Activated CD4-positive, alpha-beta T cell treated with anti-CD3 and anti-CD28 coated beads, Interleukin-2, amount 50 U/mL, for 16 hours (primary cell): ENCODE measurements around the gene SCYL1.

Experiments
- DNase-seq: peaks from one replicate; pipeline ENCODE4 v3.0.0-alpha.2; 2020

The SCYL1 gene

DNA sequence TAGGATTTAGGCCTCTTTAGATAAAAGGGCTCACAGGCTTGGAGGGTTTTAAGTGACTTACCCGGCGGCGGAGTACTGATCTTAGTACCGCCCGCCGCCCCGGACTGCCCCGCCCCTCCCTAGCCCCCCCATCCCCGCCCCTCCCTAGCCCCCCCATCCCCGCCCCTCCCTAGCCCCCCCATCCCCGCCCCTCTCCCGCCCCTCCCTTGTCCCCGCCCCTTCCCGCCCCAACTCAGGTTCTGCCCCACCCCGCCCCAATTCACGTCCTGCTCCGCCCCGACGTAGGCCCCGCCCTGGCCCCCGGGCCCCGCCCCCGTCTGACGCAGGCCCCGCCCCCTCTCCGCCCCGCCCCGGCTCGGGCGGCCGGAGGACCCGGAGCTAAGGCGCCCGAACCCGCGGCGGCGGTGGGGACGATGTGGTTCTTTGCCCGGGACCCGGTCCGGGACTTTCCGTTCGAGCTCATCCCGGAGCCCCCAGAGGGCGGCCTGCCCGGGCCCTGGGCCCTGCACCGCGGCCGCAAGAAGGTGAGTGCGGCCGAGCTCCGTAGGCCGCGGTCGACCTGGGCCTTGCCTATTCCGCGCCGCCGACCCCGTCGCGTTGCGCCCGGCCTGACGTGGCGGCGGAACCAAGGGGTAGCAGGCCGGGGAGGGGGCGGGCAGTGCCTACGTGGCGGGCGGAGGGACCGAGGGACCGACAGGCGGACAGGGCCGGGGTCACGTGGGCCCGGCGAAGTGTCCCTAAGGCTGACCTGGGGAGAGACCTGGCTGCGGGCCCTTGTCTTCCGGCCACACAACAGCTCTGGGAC, at the start of gene SCYL1:
Gene SCYL1, plus strand, starts transcription at position 343 of the 805 bp plus-strand sequence. Its CDS starts 71 bp downstream, at position 414.
- DNase-seq: peak; percentile 81

DNA sequence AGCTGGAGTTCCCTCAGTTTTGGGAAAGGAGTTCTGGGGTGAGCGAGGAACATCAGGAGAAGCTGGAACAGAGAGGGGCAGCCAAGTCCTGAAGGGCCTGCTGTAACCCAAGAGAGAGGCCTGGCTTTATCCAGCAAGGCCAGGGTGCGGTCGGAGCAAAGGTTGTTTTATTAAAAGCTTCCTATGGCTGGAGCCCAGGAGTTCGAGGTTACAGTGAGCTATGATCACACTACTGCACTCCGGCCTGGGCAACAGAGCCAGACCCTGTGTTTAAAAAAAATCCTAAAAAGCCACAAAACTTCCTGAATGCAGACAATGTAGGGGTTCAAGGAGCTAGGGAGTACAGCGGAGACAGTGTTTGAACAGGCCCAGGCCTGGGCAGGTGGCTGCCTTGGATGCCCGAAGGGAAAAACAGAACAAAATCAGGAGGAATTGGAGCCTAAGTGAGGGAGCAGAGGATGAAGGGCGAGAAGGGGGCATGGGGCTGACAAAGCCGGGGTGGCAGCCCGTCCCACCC, 48.2 kb upstream of the SCYL1 start:
- DNase-seq: no peak

DNA sequence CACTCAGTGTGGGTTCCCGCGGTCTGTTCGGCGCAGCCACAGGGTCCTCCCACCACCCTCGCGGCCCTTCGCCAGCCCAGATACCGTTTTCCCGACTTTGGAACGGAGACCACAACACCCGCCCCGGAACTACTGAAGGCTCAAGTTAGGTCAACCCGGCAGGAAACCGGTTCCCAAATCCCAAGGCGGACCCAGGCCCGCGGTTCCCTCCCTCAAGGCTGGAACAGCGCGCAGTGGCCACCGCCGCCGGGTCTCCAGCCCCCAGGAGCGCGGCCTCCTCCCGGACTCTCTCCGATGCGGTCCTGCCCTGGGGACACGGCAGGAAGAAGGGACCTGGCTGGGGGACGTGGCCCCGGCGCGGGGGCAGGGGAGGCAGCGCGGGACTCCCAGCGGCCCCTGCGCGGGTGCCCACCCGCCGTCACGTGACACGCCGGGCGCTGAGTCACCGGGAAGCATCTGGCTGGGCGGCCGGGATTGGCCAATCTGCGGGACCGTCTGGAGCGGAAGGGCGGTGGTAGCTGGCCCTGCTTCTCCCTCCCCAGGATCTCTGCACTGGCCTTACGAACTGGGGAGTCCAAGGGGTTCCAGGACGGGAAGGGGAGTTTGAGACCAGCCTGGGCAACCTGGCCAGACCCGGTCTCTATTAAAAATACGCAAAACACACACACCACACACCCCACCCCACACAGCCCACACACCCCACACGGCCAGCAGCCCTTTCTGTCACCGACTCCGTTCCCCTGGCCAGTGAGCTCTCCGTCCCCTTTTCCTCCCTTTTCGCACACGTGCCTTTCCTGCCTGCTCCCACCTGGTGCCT, 47.5 kb upstream of the SCYL1 start:
- DNase-seq: peak; percentile 95

DNA sequence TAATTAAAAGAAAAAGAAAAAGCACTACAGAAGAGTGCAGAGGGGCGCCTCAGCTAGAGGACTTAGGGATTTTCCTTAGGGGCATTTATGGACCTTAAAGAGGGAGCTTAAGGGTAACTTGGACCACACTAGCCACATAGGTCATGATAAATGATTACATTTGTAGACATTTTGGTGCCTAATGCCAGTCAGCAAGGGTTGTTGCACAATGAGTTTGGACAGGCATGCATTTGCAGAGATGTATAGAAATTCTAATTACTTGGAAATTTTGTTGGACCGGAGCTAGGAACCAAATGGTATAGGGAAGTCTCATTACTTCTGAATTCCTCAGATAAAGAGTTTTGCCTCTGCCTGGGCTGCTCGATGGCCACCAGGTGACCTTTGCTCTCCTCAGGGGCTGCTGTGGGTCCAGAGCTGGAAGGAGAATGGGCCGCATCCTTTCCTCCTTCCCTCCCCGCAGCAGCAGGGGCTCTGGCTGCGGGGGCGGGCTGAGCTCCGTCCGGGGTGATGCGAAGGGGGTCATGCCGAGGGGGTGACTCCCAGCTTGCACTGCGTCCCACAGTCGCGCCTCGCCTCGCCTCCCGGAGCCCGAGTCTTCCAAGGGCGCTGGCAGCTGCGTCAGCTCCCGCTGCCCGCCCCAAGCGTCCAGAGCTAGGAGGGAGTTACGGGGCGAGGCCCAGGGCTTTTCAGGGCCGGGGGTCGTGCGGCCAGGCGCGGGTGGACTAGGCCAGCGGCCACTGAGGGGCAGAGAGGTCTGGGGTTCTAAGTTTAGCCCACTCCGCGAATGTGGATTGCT, 46.3 kb upstream of the SCYL1 start:
- no peak for DNase-seq

DNA sequence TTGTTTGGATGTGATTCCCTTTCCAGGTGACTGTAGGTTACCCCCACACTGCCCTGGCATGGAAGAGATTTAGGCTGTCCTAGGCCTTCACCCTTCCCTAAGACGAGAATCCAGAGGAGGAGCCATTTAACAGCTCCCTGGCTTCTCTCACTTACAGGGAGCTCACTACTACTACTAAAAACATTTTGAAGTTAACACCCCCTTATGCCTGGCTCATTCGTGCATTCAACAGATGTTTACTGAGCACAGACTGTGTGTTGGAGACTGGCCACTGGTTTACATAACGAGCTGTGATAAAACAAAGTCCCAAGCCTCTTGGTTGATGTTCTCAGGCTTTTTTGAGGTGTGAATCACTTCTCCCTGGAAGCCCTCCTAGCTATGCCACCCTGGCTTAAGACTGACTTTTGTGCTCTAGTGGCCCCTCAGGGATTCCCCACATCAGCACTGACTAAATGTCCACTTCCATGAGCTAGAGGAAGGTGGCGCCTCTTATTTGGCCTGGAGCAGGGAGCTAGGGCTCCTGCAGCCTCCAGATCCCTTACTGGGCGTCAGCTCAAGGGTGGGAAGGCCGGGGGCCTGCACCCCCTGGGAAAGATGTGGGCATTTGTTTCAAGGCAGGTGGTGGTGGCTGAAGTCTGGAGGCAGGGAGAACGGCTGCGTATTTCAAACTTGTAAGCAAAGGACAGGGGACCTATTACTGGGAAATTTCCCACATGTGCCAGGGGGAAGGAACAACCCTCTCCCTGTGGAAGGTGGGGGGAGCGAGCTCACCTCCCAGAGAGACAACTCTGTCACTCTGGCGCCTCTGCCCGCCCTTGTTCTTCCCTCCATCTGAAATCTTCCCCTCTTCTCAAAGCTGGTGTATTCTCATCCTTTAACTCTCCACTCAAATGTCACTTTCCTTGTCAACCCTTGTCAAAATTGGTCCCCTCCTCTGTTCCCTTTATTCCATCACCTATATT, 45.4 kb upstream of the SCYL1 start:
- no peak for DNase-seq

DNA sequence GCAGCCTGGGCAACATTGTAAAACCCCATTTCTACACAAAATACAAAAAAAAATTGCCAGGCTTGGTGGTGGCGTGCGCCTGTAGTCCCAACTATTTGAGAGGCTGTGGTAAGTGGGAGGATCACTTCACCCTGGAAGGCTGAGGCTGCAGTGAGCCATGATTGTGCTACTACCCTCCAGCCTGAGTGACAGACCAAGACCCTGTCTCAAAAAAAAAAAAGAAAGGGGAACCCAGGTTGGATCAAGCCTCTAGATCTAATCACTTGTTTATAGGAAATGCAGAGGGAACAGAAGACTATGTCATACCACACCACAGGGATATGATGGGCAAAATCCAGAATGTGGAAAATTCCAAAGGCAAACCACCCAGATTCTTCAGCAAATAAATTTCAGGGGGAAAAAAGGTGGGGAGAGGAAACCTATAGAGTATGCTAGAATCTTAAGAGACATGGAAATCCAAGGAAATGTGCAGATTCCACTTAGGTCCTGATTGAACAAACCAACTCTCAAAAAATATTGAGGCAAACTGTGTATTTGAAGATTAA, 42.5 kb upstream of the SCYL1 start:
- no peak for DNase-seq

DNA sequence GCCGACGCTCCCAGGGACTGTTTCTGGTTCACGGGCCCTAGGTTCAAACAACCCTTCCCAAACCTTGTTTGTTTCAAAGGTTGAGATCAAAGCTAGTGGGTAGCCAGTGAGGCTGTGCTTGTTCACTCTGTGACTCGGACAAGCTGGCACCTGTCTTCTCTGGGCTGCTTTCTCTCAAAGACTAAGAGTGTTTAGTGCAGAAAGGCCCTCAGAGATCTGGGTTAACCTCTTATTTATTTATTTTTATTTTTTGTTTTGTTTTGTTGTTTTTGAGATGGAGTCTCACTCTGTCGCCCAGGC, 39.0 kb upstream of the SCYL1 start:
- DNase-seq: no peak

DNA sequence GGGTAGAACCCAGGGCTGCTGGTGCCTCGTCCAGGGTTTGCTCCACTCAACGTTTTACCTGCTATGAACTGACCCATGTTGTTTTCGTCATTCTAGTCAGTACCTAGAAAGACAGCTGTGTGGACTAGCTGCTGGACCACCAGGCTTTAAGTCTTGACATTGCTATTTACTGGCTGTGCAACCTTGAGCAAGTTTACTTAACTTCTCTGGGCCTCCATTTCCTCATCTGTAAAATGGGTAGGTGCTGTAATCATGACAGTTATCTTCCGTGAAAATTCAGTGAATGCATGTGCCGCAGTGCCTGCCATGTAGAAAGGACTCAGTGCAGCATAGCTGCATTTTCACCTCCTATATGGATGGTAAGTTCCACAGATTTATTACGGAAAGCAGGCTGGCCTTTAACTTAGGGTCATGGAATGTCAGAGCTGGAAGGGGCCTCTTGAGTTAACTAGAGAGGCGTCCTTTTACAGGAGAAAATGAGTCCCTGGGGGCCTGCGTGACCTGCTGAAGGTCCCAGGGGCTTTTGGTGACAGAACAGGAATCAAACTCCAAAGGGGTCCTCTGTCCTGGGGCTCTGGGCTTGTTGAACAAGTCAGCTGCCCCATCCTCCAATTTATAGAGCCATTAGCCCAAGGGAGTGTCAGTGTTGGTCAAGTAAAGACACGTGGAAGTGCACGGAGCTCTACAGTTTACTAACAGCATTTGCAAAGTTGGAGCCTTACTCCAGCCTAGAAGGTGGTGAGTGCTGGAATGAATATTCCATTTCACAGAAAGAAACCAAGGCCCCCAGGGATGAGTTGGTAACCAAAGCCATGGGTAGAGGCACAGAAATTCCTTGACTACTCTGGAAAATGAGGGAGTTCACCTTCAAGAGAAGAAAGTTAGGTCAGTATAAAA, 38.1 kb upstream of the SCYL1 start:
- DNase-seq: no peak

DNA sequence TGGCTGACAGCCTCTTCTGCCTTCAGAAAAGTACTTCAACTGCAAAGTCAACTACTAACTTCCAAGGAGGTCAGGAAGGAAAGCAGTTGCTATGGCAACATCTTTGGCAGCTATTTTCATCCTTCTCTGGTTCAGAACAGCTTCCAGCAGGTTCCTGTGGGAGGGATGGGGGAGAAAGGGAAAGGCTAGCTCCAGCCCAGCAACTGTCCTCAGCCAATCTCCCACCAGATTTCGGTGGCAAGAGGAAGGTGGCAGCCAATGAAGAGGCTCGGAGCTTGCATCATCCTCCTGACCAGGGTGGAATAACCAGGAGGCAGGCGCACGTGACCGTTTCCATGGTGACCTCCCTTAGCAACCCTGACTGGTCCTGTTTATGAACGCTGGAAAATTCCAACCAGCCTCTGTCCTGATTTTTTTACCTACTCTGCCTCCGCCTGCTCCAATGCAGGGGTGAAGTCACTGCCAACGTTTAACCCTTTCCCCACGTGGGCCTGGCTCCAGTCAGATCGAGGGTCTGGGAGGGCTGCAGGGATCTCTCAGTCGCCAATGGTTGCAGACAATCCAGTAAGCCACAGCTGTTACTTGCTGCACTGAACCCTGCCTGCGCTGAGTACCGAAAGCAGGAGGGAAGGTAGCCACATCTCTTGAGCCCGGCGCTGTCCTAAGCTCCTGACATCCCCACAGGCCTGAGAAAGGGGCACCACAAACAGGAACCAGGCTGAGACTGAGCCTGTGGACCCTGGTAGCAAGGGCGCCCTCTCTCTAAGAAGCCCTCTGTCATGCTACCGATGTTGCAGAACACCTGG, 37.2 kb upstream of the SCYL1 start:
- peak; percentile 57 for DNase-seq

DNA sequence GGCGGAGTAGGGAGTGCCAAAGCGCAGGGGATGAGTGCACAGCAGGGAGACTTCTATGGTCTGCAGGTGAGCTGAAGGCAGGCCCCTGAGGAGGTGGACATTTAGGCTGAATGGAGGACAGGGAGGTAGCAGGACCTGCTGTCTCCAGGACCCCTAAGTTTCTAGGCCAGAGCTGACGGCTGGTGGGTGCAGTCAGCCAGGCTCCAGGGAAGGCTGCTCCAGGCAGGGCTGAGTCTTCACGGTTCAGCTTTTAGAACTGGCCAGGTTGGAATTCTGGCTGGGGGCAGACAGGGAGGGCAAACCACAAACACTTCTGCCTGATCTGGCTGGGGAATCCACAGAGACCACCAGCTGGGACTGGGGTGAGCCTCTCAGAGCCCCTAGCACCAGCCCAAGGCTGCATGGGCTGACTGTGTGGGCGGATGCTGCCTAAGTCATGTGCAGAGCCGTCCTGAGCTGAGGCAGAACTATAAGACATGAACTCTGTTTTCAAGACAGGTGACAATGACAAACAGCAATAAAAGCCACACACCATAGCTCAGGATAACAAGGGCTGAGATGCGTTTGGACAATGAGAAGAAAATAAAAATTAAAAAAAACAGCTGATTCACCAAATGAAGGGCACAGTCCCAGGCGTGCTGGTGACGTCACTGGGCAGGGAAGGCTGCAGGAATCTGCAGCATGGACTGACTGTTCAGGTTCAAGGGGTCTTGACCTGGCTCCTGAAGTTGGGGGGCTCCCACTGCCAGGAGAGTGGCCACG, 36.4 kb upstream of the SCYL1 start:
- no peak for DNase-seq

DNA sequence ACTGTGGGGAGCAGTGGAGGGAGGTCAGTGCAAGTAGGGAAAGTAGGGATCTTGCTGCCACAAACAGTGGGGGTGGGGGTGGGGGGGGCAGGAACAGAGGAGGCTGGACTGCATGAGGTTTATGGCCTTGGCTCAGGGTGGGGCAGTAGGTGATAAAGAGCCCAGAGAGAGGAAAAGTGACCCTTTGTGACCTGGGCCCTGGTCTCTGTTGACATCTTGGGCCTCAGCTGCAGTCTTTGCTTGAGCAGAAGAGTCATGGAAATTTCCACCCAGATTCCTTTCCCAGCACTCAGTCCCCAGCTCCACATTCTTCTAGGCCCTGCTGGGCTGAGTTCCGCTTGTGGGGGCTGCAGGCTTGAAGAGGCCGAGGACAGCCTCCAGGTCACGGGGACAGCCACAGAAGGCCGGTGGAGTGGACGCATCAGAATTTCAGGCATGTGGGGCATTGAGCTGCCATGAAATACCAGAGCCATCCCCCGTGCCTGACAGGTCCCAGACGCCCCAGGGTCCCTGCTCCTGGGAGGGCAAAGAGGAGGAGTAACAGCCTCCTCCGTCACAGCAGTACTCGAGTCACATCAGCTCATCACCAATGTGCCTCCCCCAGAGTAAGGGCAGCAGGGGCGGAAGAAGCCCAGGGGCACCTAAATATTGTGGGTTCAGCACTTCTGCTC, 35.7 kb upstream of the SCYL1 start:
- DNase-seq: no peak

DNA sequence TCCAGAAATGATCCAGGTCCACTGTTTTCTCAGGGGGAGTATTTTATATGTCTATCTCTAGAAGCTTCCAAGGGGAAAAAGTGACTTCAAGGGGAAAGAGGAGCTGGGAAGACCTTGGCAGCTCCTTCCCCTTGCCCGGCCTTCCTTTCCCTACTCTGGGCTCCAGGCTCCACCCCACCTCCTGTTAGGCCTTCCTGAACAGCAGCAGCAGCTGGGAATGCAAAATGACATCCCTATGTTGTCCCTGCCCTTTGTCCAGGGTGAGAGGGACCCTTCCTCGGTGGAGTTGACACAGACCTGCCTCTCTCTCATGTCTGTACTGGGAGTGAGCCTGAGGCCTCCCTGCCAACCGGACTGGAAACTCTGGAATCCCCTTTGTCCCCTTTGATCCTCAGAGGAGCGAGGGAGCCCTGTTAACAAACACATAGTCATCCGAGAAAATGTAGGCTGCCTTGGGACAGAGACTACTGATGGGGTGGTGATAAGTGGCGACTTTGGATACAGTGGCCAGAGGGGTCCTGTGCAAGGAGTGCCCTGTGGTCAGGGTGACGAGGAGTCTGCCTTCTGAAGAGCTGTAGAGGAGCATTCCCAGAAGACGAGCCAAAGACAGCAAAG, 35.1 kb upstream of the SCYL1 start:
- no peak for DNase-seq

DNA sequence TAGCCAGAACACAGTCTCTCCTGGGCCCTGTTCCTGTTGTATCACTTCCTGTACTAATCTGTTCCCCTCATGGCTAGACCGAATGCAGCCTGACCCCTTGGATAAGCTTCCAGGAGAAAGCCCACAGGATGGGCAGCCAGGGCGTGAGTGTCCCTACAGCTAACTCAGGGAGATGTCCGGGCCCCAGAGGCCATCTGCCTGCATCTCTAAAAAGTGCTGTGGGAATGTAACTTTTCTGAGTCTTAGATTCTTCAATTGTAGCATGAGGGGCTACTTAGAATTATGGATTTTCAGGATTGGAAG, 33.8 kb upstream of the SCYL1 start:
- no peak for DNase-seq

DNA sequence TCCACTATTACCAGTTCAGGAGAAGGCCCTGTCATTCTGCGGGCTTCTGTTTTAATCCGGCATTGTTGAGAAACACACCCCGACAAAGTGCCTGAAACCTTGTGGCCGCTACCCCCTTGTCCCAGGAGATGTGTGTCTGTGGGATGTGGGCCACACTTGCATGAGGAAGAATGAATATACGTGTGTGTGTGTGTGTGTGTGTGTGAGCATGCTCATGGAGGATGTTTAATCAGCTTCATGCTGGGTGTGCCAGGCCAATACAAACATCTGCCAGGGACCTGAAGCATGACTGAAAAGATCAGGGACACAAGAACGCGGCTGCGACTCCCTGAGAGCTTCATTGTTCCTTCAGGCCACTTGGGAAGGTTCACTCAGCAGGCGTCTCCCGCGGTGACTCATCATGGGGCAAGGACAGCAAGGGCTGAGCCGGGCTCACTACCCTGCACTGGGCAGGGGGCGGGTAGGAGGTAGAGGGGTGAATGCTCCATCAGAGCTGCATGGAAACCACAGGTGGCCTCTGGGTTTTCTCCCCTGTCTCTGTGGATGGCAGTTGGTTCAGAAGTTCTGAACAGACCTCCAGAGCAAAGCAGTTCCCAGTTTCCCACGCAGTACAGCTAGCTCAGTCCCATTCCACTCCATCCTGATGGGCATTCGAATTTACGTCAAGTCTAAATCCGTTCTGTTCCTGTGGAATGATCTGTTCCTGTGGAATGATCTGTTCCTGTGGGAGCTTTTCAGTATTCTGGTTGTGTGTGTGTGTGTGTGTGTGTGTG, 33.1 kb upstream of the SCYL1 start:
- no peak for DNase-seq

DNA sequence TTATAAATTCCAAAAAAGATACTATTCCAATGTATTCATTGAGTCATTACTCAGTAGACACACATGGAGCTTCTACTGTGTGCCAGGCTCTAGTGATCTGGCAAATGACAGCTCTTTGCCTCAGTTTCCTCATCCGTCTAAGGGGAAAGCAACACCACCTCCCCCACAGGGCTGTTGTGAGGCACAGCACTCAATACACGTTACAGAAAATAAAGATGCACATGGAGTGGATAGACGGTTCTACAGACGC, 32.6 kb upstream of the SCYL1 start:
- no peak for DNase-seq

DNA sequence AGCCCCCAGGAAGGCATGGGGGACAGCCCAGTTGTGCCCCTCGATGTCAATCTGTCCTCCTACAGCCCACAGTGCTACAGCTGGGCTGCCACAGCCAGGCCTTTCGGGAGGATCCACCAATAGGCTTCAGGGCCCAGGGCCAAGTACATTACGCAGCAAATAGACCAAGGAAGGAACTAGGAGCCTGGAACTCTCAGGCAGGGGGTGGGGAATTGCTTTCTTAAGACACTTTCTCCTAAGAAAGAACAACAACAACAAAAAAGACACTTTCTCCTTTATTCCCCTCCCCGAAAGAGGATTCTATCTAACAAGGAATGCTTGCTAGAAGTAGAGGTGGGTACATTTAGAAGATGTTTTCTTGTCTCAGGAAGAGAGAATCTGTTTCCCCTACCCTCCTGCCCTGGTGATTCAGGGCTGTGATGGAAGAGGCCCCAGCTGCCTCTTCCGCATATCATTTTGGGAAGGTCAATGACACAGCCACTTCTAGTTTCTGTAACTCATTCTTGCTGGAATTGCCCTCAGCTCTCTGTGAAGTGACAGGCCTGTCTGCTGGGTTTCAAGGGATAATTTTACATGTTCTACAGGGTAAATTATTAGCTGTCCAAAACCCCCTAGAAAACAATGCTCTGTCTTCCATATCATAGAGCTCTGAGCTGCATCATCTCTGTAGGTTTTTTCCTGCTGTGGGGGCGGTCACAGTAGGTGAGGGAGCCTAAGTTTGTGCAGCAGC, 32.1 kb upstream of the SCYL1 start:
- DNase-seq: peak; percentile 41
